Liver (tissue), 9 donors: ENCODE measurements around the gene TSKU. TPM values are rescaled to one million over a fixed set of nuclear protein-coding genes. Genes with fewer than 3 reads are reported as not detected.

Source experiments
- DNase-seq: peaks from one replicate; pipeline ENCODE4 v3.0.0-alpha.2; 2017; ENCODE audit warnings: low spot score
- H3K27ac ChIP-seq, 2 donors: one replicate each; pipeline ENCODE4 v1.7.0; 2013; ENCODE audit warnings: inconsistent platforms in 2 of 2, low read length in 2 of 2, control low read depth in 1 of 2, low read depth in 1 of 2, mild to moderate bottlenecking in 1 of 2
- H3K27me3 ChIP-seq, 4 donors: one replicate each; pipeline versions ENCODE4 v1.6.1 to v1.7.0; 2013; ENCODE audit warnings: low read length in 3 of 4, inconsistent platforms in 1 of 4, mild to moderate bottlenecking in 1 of 4, moderate library complexity in 1 of 4; ENCODE audit not compliant: control insufficient read depth in 4 of 4, insufficient read depth in 4 of 4
- H3K36me3 ChIP-seq, 4 donors: one replicate each; pipeline versions ENCODE4 v1.6.1 to v1.7.0; 2013; ENCODE audit warnings: low read length in 3 of 4, mild to moderate bottlenecking in 3 of 4, low read depth in 1 of 4, moderate library complexity in 1 of 4; ENCODE audit not compliant: control insufficient read depth in 4 of 4, insufficient read depth in 3 of 4
- H3K4me1 ChIP-seq, 4 donors: one replicate each; pipeline versions ENCODE4 v1.6.1 to v1.7.0; 2013; ENCODE audit warnings: low read length in 3 of 4, mild to moderate bottlenecking in 3 of 4, moderate library complexity in 1 of 4; ENCODE audit not compliant: control insufficient read depth in 4 of 4, insufficient read depth in 4 of 4
- H3K4me3 ChIP-seq, 3 donors: one replicate each; pipeline versions ENCODE4 v1.6.1 to v1.7.0; 2013; ENCODE audit warnings: low read length in 3 of 3, control low read depth in 1 of 3, low read depth in 1 of 3, mild to moderate bottlenecking in 1 of 3
- H3K9ac ChIP-seq, 2 donors: one replicate each; pipeline ENCODE4 v1.7.0; 2013; ENCODE audit warnings: low read length in 2 of 2, mild to moderate bottlenecking in 2 of 2, moderate library complexity in 2 of 2, control low read depth in 1 of 2, low read depth in 1 of 2
- H3K9me3 ChIP-seq, 4 donors: one replicate each; pipeline versions ENCODE4 v1.6.1 to v1.7.0; 2013; ENCODE audit warnings: low read length in 3 of 4; ENCODE audit not compliant: control insufficient read depth in 4 of 4
- FOXA1 ChIP-seq: IDR thresholded peaks from 2 replicates; pipeline ENCODE4 v1.6.1; 2016; ENCODE audit warnings: antibody characterized with exemption
- FOXA2 ChIP-seq: IDR thresholded peaks from 2 replicates; pipeline ENCODE4 v1.6.1; 2016; ENCODE audit warnings: antibody characterized with exemption
- HNF4A ChIP-seq, 2 donors: conservative IDR thresholded peaks; 2 replicates each; pipeline ENCODE4 v1.6.1; 2016; ENCODE audit warnings: antibody characterized with exemption in 2 of 2, mild to moderate bottlenecking in 2 of 2
- HNF4G ChIP-seq: IDR thresholded peaks from 2 replicates; pipeline ENCODE4 v1.6.1; 2016; ENCODE audit warnings: antibody characterized with exemption
- NR2F2 ChIP-seq: IDR thresholded peaks from 2 replicates; pipeline ENCODE4 v1.6.1; 2016; ENCODE audit warnings: antibody characterized with exemption
- RAD21 ChIP-seq, 2 donors: IDR thresholded peaks; 2 replicates each; pipeline ENCODE4 v1.6.1; 2016; ENCODE audit warnings: antibody characterized with exemption in 2 of 2, mild to moderate bottlenecking in 2 of 2
- RXRA ChIP-seq, 2 donors: IDR thresholded peaks; 2 replicates each; pipeline ENCODE4 v1.6.1; 2017 to 2018; ENCODE audit warnings: antibody characterized with exemption in 2 of 2, mild to moderate bottlenecking in 1 of 2
- SP1 ChIP-seq: IDR thresholded peaks from 2 replicates; pipeline ENCODE4 v1.6.1; 2018; ENCODE audit warnings: antibody characterized with exemption, mild to moderate bottlenecking
- TAF1 ChIP-seq: conservative IDR thresholded peaks from 2 replicates; pipeline ENCODE4 v1.6.1; 2016; ENCODE audit warnings: antibody characterized with exemption, mild to moderate bottlenecking
- YY1 ChIP-seq: IDR thresholded peaks from 2 replicates; pipeline ENCODE4 v1.6.1; 2016; ENCODE audit warnings: antibody characterized with exemption, mild to moderate bottlenecking
- WGBS: extraction: QIAGEN DNeasy Blood & Tissue Kit; methylation state at CpG from one replicate; pipeline ENCODE4 v1.1.7; 2013; 5-methylcytosine and 5-hydroxymethylcytosine counted together
- polyA plus RNA-seq, 2 donors: library from polyadenylated mRNA; stranded (reverse) in 1 of 2; unstranded in 1 of 2; fragments of 200-250 nt in 1 of 2; fragments of >200 nt in 1 of 2; fragmentation: Nextera tagmentation in 1 of 2; extraction: Ambion mirVana in 1 of 2; gene quantifications; one replicate each; pipeline versions ENCODE4 v1.2.1 to v1.2.3, GENCODE V29; 2013 to 2015
- total RNA-seq, 2 donors: library from RNA; depleted of rRNA; stranded (reverse); fragments of >200 nt; gene quantifications; one replicate each; pipeline ENCODE4 v1.2.3, GENCODE V29; 2014
- TF ChIP-seq, protein P1 (sequence below): IDR thresholded peaks from 2 replicates; pipeline ENCODE4 v1.6.1; 2016; ENCODE audit warnings: antibody characterized with exemption, mild to moderate bottlenecking
- TF ChIP-seq, protein P2 (sequence below): IDR thresholded peaks from 2 replicates; pipeline ENCODE4 v1.6.1; 2016; ENCODE audit warnings: antibody characterized with exemption
- donor health status: healthy.
- donor health status: healthy.
- donor health status: healthy.
- donor health status: healthy.
- donor health status: healthy.

TSKU gene
- total and polyA plus RNA-seq, 4 donors, result 3.3 to 492 (median 46.0) TPM

DNA sequence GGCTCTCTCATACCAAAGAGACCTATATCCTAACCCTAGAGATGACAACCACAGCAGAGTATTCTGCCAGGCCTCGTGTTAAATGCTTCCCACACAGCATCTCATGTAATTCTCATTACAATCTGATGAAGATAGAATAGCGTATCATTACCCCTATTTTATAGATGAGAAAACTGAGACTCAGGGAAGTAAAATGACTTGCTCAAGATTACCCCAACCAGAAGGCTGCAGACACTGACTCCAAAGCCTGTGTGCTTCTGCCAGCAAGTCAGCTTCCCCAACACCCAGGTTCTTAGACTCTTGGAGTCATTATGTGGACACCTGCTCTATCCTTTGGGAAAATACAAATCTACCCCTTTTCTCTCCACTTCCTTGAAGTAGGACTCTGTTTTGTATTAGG is 23.6 kb upstream of the TSKU start:
- Histone ChIP-seq H3K27ac (no peak overlapping the region), H3K36me3 (no peaks in the 10 kb centered on the region), H3K9me3 (no peaks in the 10 kb centered on the region), H3K9ac (no peak overlapping the region), H3K27me3 (no peaks in the 10 kb centered on the region), H3K4me1 (peaks cover 4 to 7% (median 5%) of the 10 kb centered on the region in 4 donors), H3K4me3 (no peak overlapping the region)
- 89% methylated on average over 2 of the region's 2 CpGs for WGBS
- TF ChIP-seq TAF1 (no peak), HNF4G (no peak), RXRA (IDR thresholded peaks at IDR 0.05) (no peak), FOXA1 (no peak), RAD21 (IDR thresholded peaks at IDR 0.05) (no peak), YY1 (no peak)
- no peak for DNase-seq

DNA sequence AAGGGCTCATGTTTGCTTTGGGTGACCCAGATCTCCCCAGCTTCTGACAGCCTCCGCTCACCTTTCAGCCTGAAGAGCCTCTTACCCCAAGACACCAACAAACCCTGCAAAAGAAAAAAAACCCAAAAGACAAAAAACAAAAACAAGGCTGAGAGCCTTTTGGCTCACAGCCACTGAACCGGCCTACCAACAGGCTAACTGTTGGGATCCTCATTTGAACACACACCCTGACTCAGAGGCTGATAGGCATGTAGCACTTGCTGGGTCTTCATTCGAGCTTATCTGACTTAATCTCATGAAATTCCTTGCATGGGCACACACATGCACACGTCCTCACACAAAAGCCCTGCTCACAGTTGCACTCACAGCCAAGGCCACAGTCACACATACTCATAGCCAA is 22.9 kb upstream of the TSKU start:
- 89% methylated on average over 4 of the region's 4 CpGs for WGBS
- Histone ChIP-seq H3K9ac (no peak overlapping the region), H3K9me3 (no peaks in the 10 kb centered on the region), H3K4me3 (no peak overlapping the region), H3K27me3 (no peaks in the 10 kb centered on the region), H3K27ac (no peak overlapping the region), H3K36me3 (no peaks in the 10 kb centered on the region), H3K4me1 (peaks cover 4 to 8% (median 5%) of the 10 kb centered on the region in 4 donors)
- TF ChIP-seq, protein P1, sequence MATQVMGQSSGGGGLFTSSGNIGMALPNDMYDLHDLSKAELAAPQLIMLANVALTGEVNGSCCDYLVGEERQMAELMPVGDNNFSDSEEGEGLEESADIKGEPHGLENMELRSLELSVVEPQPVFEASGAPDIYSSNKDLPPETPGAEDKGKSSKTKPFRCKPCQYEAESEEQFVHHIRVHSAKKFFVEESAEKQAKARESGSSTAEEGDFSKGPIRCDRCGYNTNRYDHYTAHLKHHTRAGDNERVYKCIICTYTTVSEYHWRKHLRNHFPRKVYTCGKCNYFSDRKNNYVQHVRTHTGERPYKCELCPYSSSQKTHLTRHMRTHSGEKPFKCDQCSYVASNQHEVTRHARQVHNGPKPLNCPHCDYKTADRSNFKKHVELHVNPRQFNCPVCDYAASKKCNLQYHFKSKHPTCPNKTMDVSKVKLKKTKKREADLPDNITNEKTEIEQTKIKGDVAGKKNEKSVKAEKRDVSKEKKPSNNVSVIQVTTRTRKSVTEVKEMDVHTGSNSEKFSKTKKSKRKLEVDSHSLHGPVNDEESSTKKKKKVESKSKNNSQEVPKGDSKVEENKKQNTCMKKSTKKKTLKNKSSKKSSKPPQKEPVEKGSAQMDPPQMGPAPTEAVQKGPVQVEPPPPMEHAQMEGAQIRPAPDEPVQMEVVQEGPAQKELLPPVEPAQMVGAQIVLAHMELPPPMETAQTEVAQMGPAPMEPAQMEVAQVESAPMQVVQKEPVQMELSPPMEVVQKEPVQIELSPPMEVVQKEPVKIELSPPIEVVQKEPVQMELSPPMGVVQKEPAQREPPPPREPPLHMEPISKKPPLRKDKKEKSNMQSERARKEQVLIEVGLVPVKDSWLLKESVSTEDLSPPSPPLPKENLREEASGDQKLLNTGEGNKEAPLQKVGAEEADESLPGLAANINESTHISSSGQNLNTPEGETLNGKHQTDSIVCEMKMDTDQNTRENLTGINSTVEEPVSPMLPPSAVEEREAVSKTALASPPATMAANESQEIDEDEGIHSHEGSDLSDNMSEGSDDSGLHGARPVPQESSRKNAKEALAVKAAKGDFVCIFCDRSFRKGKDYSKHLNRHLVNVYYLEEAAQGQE, result no peak
- TF ChIP-seq NR2F2 (no peak), FOXA2 (no peak), SP1 (no peak), TAF1 (no peak)
- no peak for DNase-seq

DNA sequence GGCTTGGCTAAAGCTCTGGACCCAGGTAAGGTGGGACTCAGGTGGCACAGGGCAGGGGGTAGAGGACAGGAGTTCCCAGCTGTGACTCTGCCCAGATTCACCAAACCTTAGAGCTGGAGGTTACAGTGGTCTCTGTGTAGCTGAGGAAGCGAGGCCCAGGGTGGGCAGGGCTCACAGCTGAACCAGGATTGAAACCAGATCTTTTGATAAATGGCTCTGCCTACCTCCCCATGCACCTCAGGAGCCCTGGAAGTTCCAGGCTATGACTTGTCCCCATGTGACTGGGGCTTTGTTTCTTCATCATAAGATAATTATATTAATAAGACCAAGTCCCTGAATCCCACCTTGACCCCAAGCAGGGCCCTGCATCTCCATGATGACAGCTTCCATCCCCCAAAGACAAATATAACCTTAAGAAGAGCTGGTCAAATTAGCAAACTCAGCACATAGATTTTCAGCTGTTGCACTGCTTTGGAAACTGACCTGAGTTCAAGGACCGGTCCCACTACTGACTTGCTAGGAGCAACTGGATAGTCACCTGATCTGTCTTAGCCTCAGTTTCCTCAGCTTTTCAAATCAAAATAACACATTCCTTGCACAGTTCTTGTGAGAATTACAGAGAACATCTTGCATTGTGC is 21.3 kb upstream of the TSKU start:
- WGBS, result 74% methylated on average over 2 of the region's 2 CpGs
- no peaks in the 10 kb centered on the region for H3K36me3 ChIP-seq
- TF ChIP-seq, protein P2, sequence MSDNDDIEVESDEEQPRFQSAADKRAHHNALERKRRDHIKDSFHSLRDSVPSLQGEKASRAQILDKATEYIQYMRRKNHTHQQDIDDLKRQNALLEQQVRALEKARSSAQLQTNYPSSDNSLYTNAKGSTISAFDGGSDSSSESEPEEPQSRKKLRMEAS, result no peak
- TF ChIP-seq HNF4A (conservative IDR thresholded peaks at IDR 0.05), result peak; percentile 26 to 37
- H3K4me1 ChIP-seq, result peaks cover 4 to 19% (median 14%) of the 10 kb centered on the region in 4 donors
- DNase-seq, result no peak
- H3K27ac ChIP-seq, result no peak overlapping the region
- H3K9ac ChIP-seq, result no peak overlapping the region
- H3K4me3 ChIP-seq, result no peak overlapping the region
- no peaks in the 10 kb centered on the region for H3K9me3 ChIP-seq
- no peaks in the 10 kb centered on the region for H3K27me3 ChIP-seq
